Osteoblast (primary cell): ENCODE measurements around the gene CAPN14. TPM values are rescaled to one million over a fixed set of nuclear protein-coding genes. Genes with fewer than 3 reads are reported as not detected.

Source experiments
- DNase-seq: peaks from one replicate; pipeline ENCODE4 v3.0.0; 2011; ENCODE audit warnings: low spot score, mixed read lengths; ENCODE audit not compliant: insufficient read length; ENCODE audit errors: missing footprints
- H2AFZ ChIP-seq: 2 replicates; pipeline ENCODE4 v1.6.0; 2011; ENCODE audit warnings: mild to moderate bottlenecking, low read length
- H3K27ac ChIP-seq: 2 replicates; pipeline ENCODE4 v1.5.1; 2011; ENCODE audit warnings: mild to moderate bottlenecking, low read depth, low read length, moderate library complexity
- H3K27me3 ChIP-seq: 2 replicates; pipeline ENCODE4 v1.6.0; 2012; ENCODE audit warnings: mild to moderate bottlenecking, control low read depth, inconsistent platforms, low read length, moderate library complexity; ENCODE audit not compliant: insufficient read depth
- H3K36me3 ChIP-seq: 2 replicates; pipeline ENCODE4 v1.5.1; 2011; ENCODE audit warnings: mild to moderate bottlenecking, low read length, control low read depth, moderate library complexity; ENCODE audit not compliant: insufficient read depth
- H3K4me1 ChIP-seq: 2 replicates; pipeline ENCODE4 v1.5.1; 2011; ENCODE audit warnings: mild to moderate bottlenecking, low read length, control low read depth, moderate library complexity; ENCODE audit not compliant: insufficient read depth
- H3K4me2 ChIP-seq: 2 replicates; pipeline ENCODE4 v1.6.0; 2011; ENCODE audit warnings: mild to moderate bottlenecking, low read length; ENCODE audit not compliant: insufficient read depth
- H3K4me3 ChIP-seq: fragments of 200-600 bp; sonication (generic); 3 replicates; pipeline ENCODE4 v1.5.1; 2012; ENCODE audit warnings: mild to moderate bottlenecking, low read length, inconsistent platforms; ENCODE audit not compliant: insufficient read depth
- H3K79me2 ChIP-seq: 2 replicates; pipeline ENCODE4 v1.6.0; 2012; ENCODE audit warnings: mild to moderate bottlenecking, low read length, control low read depth, inconsistent platforms; ENCODE audit not compliant: insufficient read depth
- H3K9me3 ChIP-seq: 2 replicates; pipeline ENCODE4 v1.5.1; 2011; ENCODE audit warnings: low read depth, low read length, control low read depth
- H4K20me1 ChIP-seq: 2 replicates; pipeline ENCODE4 v1.6.0; 2012; ENCODE audit warnings: mild to moderate bottlenecking, low read length, control low read depth; ENCODE audit not compliant: insufficient read depth
- total RNA-seq: library from RNA; depleted of rRNA; stranded (reverse); fragments of >200 nt; gene quantifications from 2 replicates; pipeline ENCODE4 v1.2.3, GENCODE V29; 2012
- TF ChIP-seq, protein P1 (sequence below): IDR thresholded peaks from 2 replicates; pipeline ENCODE4 v1.5.1; 2011; ENCODE audit warnings: mild to moderate bottlenecking, low read depth, low read length, moderate library complexity; ENCODE audit errors: extremely low read depth

Gene CAPN14
- total RNA-seq, 1 donor: under 0.01 TPM

DNA sequence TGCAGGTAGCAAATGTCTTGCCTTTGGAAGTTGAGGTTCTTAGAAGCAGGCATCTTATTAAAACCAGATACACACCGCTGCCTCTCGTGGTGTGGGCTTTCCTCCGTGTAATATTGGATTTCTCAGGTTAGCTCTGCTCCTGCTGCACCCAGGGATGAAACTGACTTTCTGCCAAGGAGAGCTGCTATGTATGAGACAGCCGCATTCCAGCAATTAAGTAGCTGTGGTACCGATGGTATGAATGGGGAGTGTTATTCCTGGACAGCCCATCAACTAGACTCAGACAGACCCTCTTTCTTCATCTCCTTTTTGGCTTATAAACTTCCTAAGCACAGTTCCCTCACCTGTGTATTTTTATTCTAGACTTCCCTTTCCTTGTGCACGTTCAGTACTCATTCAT, 9.8 kb upstream of the CAPN14 start:
- H2AFZ ChIP-seq: no peak overlapping the region
- DNase-seq: peak; percentile 41
- H3K27ac ChIP-seq: no peak overlapping the region
- TF ChIP-seq, protein P1, sequence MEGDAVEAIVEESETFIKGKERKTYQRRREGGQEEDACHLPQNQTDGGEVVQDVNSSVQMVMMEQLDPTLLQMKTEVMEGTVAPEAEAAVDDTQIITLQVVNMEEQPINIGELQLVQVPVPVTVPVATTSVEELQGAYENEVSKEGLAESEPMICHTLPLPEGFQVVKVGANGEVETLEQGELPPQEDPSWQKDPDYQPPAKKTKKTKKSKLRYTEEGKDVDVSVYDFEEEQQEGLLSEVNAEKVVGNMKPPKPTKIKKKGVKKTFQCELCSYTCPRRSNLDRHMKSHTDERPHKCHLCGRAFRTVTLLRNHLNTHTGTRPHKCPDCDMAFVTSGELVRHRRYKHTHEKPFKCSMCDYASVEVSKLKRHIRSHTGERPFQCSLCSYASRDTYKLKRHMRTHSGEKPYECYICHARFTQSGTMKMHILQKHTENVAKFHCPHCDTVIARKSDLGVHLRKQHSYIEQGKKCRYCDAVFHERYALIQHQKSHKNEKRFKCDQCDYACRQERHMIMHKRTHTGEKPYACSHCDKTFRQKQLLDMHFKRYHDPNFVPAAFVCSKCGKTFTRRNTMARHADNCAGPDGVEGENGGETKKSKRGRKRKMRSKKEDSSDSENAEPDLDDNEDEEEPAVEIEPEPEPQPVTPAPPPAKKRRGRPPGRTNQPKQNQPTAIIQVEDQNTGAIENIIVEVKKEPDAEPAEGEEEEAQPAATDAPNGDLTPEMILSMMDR: no peak
- H3K4me3 ChIP-seq: no peak overlapping the region
- peaks cover 2% of the 10 kb centered on the region for H3K4me1 ChIP-seq
- no peaks in the 10 kb centered on the region for H3K9me3 ChIP-seq
- no peaks in the 10 kb centered on the region for H3K79me2 ChIP-seq
- no peaks in the 10 kb centered on the region for H4K20me1 ChIP-seq
- peaks cover 15% of the 10 kb centered on the region for H3K27me3 ChIP-seq
- H3K36me3 ChIP-seq: no peaks in the 10 kb centered on the region
- H3K4me2 ChIP-seq: peak overlapping the region; percentile 40

- Histone ChIP-seq H3K9me3 (no peaks in the 10 kb centered on the region), H3K27me3 (peaks cover 19% of the 10 kb centered on the region), H4K20me1 (no peaks in the 10 kb centered on the region), H2AFZ (no peak overlapping the region), H3K36me3 (no peaks in the 10 kb centered on the region), H3K4me2 (no peak overlapping the region), H3K79me2 (no peaks in the 10 kb centered on the region), H3K27ac (no peak overlapping the region), H3K4me1 (peaks cover 2% of the 10 kb centered on the region), H3K4me3 (no peak overlapping the region)
- TF ChIP-seq, protein P1: no peak
- DNase-seq: peak; percentile 23
These were observed 9.0 kb upstream of the CAPN14 start for GRCh38 chr2:31226266-31226665.

GRCh38 chr2:31223749-31224148, 6.4 kb upstream of the CAPN14 start:
- no peak for DNase-seq
- Histone ChIP-seq H3K27ac (no peak overlapping the region), H3K36me3 (no peaks in the 10 kb centered on the region), H3K4me3 (no peak overlapping the region), H3K79me2 (no peaks in the 10 kb centered on the region), H3K27me3 (peaks cover 27% of the 10 kb centered on the region), H3K4me1 (peaks cover 2% of the 10 kb centered on the region), H3K9me3 (no peaks in the 10 kb centered on the region), H3K4me2 (no peak overlapping the region), H4K20me1 (no peaks in the 10 kb centered on the region), H2AFZ (no peak overlapping the region)
- TF ChIP-seq, protein P1: no peak

GRCh38 chr2:31223026-31223425, 5.7 kb upstream of the CAPN14 start:
- Histone ChIP-seq H3K4me3 (no peak overlapping the region), H3K27ac (no peak overlapping the region), H2AFZ (no peak overlapping the region), H3K4me1 (peaks cover 2% of the 10 kb centered on the region), H3K9me3 (no peaks in the 10 kb centered on the region), H3K27me3 (peaks cover 27% of the 10 kb centered on the region), H3K79me2 (no peaks in the 10 kb centered on the region), H3K4me2 (no peak overlapping the region), H4K20me1 (no peaks in the 10 kb centered on the region), H3K36me3 (no peaks in the 10 kb centered on the region)
- TF ChIP-seq, protein P1: no peak
- DNase-seq: no peak
